Measurements from ENCODE around the gene PTMS.

Gene PTMS

GRCh38 chr12:6782119-6782518 is 16.0 kb downstream of the PTMS start:
- Histone ChIP-seq H3K27me3 (ENCODE audit: low read depth) (no peaks in the 10 kb centered on the region), H3K4me3 (no peak overlapping the region), H3K36me3 (replicated peaks) (no peaks in the 10 kb centered on the region), H3K4me1 (peaks cover 12% of the 10 kb centered on the region), H3K9me3 (no peaks in the 10 kb centered on the region)
- in situ Hi-C loops (cut with MboI; ENCODE audit: low sequenced_read_pairs): no loop called here
- DNase-seq (ENCODE audit: low spot score in 2 of 2): no peak

DNA sequence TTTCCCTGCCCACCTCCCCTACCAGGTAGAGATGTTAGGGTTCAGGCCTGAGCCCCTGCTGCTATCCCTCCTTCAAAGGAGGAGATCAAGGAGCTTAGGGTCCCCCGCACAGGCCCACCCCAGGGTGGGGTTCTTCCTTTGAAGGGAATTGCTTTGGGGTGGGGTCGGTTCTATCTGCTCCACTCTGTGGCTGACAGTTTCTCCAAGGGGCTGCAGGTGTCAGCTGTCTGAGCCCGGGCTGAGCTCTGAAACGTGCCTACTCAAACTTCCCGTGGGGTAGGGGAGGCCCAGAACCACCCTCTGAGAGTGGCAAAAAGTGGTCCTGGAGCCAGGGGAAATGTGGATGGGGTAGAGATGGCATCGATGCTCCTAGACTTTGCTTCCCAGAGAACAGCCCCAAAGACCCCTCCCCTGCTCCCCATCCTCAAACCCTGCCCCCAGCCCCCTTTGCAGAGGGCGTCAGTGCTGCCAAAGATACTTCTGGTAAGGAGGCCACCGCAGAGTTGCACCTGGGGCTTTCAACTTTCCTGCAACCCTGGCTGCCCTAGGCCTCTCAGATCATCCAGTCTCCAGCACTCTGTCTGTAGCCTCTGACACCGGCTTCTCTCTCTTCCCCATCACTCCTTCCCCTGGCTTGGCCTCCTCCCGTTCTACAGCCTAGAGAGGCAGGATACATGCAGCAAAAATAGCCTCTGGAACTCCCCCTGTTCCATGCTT is 16.8 kb downstream of the PTMS start:
- in situ Hi-C loops (cut with MboI; ENCODE audit: low sequenced_read_pairs): no loop called here
- no peaks in the 10 kb centered on the region for H3K27me3 ChIP-seq (ENCODE audit: low read depth)
- no peak overlapping the region for H3K4me3 ChIP-seq
- H3K9me3 ChIP-seq: no peaks in the 10 kb centered on the region
- no peak for DNase-seq (ENCODE audit: low spot score in 2 of 2)
- no peaks in the 10 kb centered on the region for H3K36me3 ChIP-seq (replicated peaks)
- peaks cover 12% of the 10 kb centered on the region for H3K4me1 ChIP-seq

DNA sequence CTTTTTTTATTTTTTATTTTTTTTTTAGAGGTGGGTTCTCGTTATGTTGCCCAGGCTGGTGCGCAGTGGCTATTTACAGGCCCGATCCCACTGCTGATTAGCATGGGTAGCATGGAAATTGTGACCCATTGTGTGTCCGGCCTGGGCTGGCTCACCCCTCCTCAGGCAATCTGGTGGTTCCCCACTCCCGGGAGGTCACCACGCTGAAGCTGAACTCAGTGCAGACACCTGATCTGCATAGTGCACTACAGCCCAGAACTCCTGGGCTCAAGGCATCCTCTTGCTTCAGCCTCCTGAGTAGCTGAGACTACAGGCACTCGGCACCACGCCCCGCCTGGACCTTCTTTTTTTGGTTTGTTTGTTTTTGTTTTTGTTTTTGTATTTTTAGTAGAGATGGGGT is 17.7 kb downstream of the PTMS start:
- Histone ChIP-seq H3K27me3 (ENCODE audit: low read depth) (no peaks in the 10 kb centered on the region), H3K36me3 (replicated peaks) (no peaks in the 10 kb centered on the region), H3K9me3 (no peaks in the 10 kb centered on the region), H3K4me1 (peaks cover 5% of the 10 kb centered on the region; the same call in 1 of the 2 replicates), H3K4me3 (no peak overlapping the region)
- DNase-seq (ENCODE audit: low spot score in 2 of 2): no peak
- in situ Hi-C loops (cut with MboI; ENCODE audit: low sequenced_read_pairs): no loop called here

DNA sequence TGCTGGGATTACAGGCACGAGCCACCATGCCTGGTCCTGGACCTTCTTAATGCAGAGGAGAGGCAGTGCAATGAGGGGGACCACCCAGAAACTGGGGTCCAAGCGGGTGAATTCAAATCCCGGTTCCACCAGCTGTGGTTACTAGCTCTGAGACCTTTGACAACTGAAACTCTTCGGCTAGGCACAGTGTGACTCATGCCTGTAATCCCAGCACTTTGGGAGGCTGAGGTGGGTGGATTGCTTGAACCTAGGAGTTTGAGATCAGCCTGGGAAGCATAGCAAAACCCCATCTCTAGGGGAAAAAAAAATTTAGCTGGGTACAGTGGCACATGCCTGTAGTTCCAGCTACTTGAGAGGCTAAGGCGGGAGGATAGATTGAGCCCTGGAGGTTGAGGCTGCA is 18.1 kb downstream of the PTMS start:
- Histone ChIP-seq H3K36me3 (replicated peaks) (no peaks in the 10 kb centered on the region), H3K27me3 (ENCODE audit: low read depth) (no peaks in the 10 kb centered on the region), H3K9me3 (no peaks in the 10 kb centered on the region), H3K4me3 (no peak overlapping the region), H3K4me1 (peaks cover 5% of the 10 kb centered on the region; the same call in 1 of the 2 replicates)
- in situ Hi-C loops (cut with MboI; ENCODE audit: low sequenced_read_pairs): no loop called here
- DNase-seq (ENCODE audit: low spot score in 2 of 2): no peak

- in situ Hi-C loops (cut with MboI; ENCODE audit: low sequenced_read_pairs): no loop called here
- Histone ChIP-seq H3K4me1 (0 out of 2 replicates have a peak, but pooled peaks cover 5% of the 10 kb centered on the region), H3K36me3 (replicated peaks) (no peaks in the 10 kb centered on the region), H3K9me3 (no peaks in the 10 kb centered on the region), H3K4me3 (no peak overlapping the region), H3K27me3 (ENCODE audit: low read depth) (no peaks in the 10 kb centered on the region)
- no peak for DNase-seq (ENCODE audit: low spot score in 2 of 2)
Observed at GRCh38 chr12:6784761-6785160, 18.6 kb downstream of the PTMS start.

DNA sequence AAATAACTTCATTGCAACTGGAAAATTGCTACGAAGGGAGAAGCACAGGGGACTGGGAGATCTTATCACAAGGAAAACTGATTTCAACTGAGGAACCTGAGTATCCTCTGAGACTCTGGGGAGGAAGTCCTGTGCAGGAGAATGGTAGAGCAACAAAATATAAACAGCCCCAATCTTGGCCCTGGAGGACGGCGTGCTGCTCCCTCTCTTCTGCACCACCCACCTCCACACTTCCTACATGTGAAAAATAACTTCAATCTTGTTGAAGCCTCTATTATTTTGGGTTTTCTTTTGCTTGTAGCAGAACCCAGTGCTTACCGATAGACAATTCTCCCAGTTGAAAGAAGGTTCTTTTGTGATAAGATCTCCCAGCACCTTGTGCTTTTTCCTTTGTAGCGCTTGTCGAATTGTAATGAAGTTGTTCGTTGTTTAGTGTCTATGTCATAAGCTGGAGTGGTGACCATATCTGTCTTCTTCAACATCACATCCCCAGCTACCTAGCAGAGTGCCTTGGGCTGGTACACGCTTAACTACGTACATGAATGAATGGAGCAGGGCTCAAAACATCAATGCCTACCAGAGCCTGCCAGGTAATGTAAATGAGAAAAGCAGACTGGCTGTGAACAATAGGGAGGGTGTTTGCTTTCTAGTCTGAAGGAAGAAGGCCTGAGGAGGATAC is 20.4 kb downstream of the PTMS start:
- Histone ChIP-seq H3K36me3 (replicated peaks) (no peaks in the 10 kb centered on the region), H3K9me3 (no peaks in the 10 kb centered on the region), H3K4me3 (no peak overlapping the region), H3K4me1 (0 out of 2 replicates have a peak, but pooled peaks cover 5% of the 10 kb centered on the region), H3K27me3 (ENCODE audit: low read depth) (no peaks in the 10 kb centered on the region)
- DNase-seq (ENCODE audit: low spot score in 2 of 2): no peak
- in situ Hi-C loops (cut with MboI; ENCODE audit: low sequenced_read_pairs): no loop called here

DNA sequence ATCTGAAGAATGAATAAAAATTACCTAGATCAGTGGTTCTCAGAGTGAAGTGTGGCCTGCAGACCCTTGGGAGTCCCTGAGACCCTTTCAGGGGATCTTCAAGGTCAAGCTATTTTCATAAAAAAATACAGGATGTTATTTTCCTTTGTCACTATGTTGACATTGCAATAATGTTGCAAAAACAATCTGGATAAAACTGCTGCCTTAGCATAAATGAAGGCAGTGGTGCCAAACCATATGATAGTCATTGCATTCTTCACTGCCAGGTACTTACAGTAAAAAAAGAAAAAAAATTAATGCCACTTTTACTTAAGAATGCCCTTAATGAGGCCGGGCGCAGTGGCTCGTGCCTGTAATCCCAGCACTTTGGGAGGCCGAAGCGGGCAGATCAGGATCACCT is 21.1 kb downstream of the PTMS start:
- Histone ChIP-seq H3K4me3 (no peak overlapping the region), H3K4me1 (0 out of 2 replicates have a peak, but pooled peaks cover 5% of the 10 kb centered on the region)
- in situ Hi-C loops (cut with MboI; ENCODE audit: low sequenced_read_pairs): no loop called here

GRCh38 chr12:6788972-6789924 is 23.1 kb downstream of the PTMS start, which contains the start of gene CD4:
CD4 (plus strand) TSS chr12:6789528; CDS start chr12:6800139, 10,611 bp downstream.
- no peak within 1 kb of the TSS for H3K4me3 ChIP-seq
- in situ Hi-C loops (cut with MboI; ENCODE audit: low sequenced_read_pairs): no loop called here
- H3K36me3 ChIP-seq (replicated peaks): no peaks in the 10 kb centered on the region
- H3K9me3 ChIP-seq: no peaks in the 10 kb centered on the region
- no peak for DNase-seq (ENCODE audit: low spot score in 2 of 2)
- 0 out of 2 replicates have a peak, but pooled peaks cover 5% of the 10 kb centered on the region for H3K4me1 ChIP-seq
- peaks cover 5% of the 10 kb centered on the region; the same call in 1 of the 2 replicates for H3K27me3 ChIP-seq (ENCODE audit: low read depth)

More for the DNA sequence above, 21.1 kb downstream of the PTMS start:
- H3K27me3 ChIP-seq (ENCODE audit: low read depth): no peaks in the 10 kb centered on the region
- no peak for DNase-seq (ENCODE audit: low spot score in 2 of 2)
- no peaks in the 10 kb centered on the region for H3K9me3 ChIP-seq
- H3K36me3 ChIP-seq (replicated peaks): no peaks in the 10 kb centered on the region

DNA sequence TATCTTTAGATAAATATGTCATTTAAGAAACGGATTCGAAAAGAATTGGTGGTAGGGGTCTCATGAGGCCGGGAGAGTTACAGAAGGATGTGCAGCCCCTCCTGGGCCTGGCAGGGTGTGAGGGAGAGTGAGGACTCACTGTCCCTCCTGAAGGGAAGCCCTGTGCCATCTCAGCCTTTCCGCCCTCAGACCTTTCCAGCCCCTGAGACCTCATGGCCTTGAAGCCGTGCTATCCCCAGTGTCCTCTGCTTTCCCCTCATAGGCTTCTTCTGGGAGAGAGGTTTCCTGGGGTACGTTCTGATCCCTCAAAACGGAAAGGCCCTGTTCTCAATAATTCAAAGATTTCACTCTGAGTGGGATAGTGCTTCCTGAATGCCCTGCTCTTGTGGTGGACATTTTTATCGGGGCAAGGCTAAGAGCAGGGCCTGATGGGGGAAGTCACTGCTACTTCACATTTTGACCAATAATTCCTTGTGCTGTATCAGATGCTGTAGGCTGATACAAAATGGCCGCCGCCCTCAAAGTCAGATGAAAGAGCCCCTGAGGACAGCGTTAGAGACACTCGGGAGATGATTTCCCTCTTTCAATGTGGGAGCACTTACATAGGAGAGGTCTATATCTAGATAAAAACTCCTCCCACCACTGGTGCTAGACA is 24.5 kb downstream of the PTMS start:
- peaks cover 5% of the 10 kb centered on the region; the same call in 1 of the 2 replicates for H3K27me3 ChIP-seq (ENCODE audit: low read depth)
- H3K4me3 ChIP-seq: no peak overlapping the region
- in situ Hi-C loops (cut with MboI; ENCODE audit: low sequenced_read_pairs): no loop called here
- no peaks in the 10 kb centered on the region for H3K9me3 ChIP-seq
- H3K4me1 ChIP-seq: 0 out of 2 replicates have a peak, but pooled peaks cover 5% of the 10 kb centered on the region
- H3K36me3 ChIP-seq (replicated peaks): no peaks in the 10 kb centered on the region
- no peak for DNase-seq (ENCODE audit: low spot score in 2 of 2)

DNA sequence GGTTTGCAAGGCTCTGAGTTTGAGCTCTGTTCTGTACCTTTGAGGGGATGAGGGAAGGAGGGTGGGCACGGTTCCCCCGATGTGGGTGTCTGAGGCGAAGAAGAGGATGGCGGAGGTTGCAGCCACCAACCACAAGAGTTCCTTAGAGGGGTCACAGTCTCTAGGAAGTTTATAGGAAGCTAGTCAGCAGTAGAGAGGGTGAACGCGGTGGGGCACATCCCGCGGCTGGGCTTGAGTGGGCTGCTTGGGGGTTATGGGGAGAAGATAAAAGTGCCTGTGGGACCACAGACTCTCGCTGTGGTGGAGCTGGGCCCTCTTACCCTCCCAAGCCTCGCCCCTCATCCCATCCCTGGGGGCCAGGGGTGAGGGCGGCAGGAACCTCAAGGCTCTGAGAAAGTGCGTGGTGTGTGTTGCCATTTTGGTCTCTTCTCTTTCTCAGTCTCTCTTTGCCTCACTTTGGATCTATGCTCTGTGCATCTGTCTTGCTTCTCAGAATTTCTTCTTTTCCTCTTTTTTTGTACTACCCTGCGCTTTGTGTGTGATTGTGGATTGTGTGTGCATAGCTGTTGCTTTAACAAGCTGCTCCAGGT is 25.9 kb downstream of the PTMS start:
- H3K27me3 ChIP-seq (ENCODE audit: low read depth): peaks cover 5% of the 10 kb centered on the region; the same call in 1 of the 2 replicates

GRCh38 chr12:6792522-6793201 is 26.5 kb downstream of the PTMS start:
- in situ Hi-C loops (cut with MboI; ENCODE audit: low sequenced_read_pairs): no loop called here
- Histone ChIP-seq H3K9me3 (no peaks in the 10 kb centered on the region), H3K36me3 (replicated peaks) (no peaks in the 10 kb centered on the region), H3K4me3 (no peak overlapping the region), H3K4me1 (no peaks in the 10 kb centered on the region), H3K27me3 (ENCODE audit: low read depth) (peaks cover 5% of the 10 kb centered on the region; the same call in 1 of the 2 replicates)
- no peak for DNase-seq (ENCODE audit: low spot score in 2 of 2)

More for the DNA sequence above, 25.9 kb downstream of the PTMS start:
- Histone ChIP-seq H3K36me3 (replicated peaks) (no peaks in the 10 kb centered on the region), H3K4me3 (no peak overlapping the region), H3K4me1 (no peaks in the 10 kb centered on the region), H3K9me3 (no peaks in the 10 kb centered on the region)
- DNase-seq (ENCODE audit: low spot score in 2 of 2): no peak
- in situ Hi-C loops (cut with MboI; ENCODE audit: low sequenced_read_pairs): no loop called here

DNA sequence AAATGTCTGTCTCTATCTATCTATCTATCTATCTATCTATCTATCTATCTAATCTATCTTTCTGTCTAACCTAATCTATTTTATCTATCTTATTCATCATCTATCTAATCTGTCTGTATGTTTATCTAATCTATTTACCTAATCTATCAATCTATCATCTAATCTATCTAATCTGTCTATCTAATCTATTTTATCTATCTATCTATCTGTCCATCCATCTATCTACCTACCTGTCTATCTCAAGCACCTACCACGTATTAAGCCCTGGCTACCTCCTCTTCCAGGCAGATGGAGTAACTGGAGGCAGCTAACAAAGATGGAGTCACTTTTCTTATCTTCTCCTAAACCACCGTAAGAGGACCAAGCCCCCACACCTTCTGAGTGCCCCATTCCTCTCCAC is 28.9 kb downstream of the PTMS start:
- Histone ChIP-seq H3K9me3 (no peaks in the 10 kb centered on the region), H3K27me3 (ENCODE audit: low read depth) (peaks cover 5% of the 10 kb centered on the region; the same call in 1 of the 2 replicates), H3K36me3 (replicated peaks) (no peaks in the 10 kb centered on the region), H3K4me3 (no peak overlapping the region), H3K4me1 (no peaks in the 10 kb centered on the region)
- in situ Hi-C loops (cut with MboI; ENCODE audit: low sequenced_read_pairs): no loop called here
- no peak for DNase-seq (ENCODE audit: low spot score in 2 of 2)

All from HAP-1 (cell line).